ENCODE results near the gene NOXA1. TPM values are rescaled to one million over a fixed set of nuclear protein-coding genes. Genes with fewer than 3 reads are reported as not detected.

The NOXA1 gene
- total RNA-seq, 1 experiment from 2014 or later: 0.28 TPM

DNA sequence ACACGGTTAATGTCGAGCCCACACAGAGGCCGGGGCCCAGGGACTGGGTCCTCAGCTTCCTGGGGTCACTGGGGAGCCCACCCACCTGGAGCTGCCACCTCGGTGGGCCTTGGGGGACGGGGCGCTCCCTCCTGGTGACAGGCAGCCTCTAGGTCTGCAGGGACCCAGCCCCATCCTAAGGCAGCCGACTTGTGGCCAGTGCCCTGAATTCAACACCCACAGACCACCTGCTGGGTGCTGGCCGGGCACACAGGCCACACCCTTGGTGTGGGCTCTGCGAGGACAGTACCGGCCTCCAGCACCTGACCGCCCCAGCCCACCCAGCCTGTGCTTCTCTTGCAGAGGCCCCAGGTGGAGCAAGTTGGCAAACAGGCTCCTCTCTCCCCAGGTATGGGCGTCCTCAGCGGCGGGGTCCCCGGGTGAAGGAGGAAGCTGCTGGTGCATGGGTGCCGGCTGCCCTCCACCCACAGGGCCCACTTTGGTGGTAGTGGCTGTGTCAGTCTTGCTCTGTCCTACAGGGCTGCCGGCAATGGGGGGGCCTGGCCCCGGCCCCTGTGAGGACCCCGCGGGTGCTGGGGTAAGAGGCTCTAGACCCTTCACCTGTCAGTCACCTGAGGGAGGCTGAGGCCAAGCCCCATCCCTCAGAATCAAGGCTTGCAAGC, 9.6 kb downstream of the NOXA1 start:
- CTCF ChIA-PET: interaction anchor here (0.7 kb wide), 1 partner anchor 208 kb away, joined by 7 read pairs; the partner anchor contains the start of gene CYSRT1
- Histone ChIP-seq H3K4me1 (ENCODE audit: insufficient read depth, low read length, poor library complexity, severe bottlenecking) (no peaks in the 10 kb centered on the region), H3K9me3 (ENCODE audit: low read depth, low read length, poor library complexity, severe bottlenecking) (no peaks in the 10 kb centered on the region), H3K36me3 (ENCODE audit: insufficient read depth, low read length, poor library complexity, severe bottlenecking) (no peaks in the 10 kb centered on the region), H3K4me3 (ENCODE audit: low read depth, low read length, poor library complexity, severe bottlenecking) (no peak overlapping the region), H3K27me3 (replicated peaks; ENCODE audit: insufficient read depth, low read depth, low read length, poor library complexity) (no peaks in the 10 kb centered on the region), H3K27ac (ENCODE audit: low read depth, low read length, poor library complexity, severe bottlenecking) (no peak overlapping the region)
- no TSS peak for BruUV-seq (replicated peaks)
- POLR2A ChIA-PET (ENCODE audit: low non-redundant PET): no interaction called here
- TF ChIP-seq EZH2 (IDR thresholded peaks at IDR 0.05; ENCODE audit: borderline replicate concordance, low read depth, low read length, poor library complexity, severe bottlenecking): no peak
- TF ChIP-seq, protein P1, sequence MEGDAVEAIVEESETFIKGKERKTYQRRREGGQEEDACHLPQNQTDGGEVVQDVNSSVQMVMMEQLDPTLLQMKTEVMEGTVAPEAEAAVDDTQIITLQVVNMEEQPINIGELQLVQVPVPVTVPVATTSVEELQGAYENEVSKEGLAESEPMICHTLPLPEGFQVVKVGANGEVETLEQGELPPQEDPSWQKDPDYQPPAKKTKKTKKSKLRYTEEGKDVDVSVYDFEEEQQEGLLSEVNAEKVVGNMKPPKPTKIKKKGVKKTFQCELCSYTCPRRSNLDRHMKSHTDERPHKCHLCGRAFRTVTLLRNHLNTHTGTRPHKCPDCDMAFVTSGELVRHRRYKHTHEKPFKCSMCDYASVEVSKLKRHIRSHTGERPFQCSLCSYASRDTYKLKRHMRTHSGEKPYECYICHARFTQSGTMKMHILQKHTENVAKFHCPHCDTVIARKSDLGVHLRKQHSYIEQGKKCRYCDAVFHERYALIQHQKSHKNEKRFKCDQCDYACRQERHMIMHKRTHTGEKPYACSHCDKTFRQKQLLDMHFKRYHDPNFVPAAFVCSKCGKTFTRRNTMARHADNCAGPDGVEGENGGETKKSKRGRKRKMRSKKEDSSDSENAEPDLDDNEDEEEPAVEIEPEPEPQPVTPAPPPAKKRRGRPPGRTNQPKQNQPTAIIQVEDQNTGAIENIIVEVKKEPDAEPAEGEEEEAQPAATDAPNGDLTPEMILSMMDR (conservative IDR thresholded peaks at IDR 0.05; ENCODE audit: low read depth, low read length): no peak
- intact Hi-C loops (cut with micrococcal nuclease; ENCODE audit: unreplicated experiment): no loop called here
- no peak for DNase-seq (ENCODE audit: low spot score)

DNA sequence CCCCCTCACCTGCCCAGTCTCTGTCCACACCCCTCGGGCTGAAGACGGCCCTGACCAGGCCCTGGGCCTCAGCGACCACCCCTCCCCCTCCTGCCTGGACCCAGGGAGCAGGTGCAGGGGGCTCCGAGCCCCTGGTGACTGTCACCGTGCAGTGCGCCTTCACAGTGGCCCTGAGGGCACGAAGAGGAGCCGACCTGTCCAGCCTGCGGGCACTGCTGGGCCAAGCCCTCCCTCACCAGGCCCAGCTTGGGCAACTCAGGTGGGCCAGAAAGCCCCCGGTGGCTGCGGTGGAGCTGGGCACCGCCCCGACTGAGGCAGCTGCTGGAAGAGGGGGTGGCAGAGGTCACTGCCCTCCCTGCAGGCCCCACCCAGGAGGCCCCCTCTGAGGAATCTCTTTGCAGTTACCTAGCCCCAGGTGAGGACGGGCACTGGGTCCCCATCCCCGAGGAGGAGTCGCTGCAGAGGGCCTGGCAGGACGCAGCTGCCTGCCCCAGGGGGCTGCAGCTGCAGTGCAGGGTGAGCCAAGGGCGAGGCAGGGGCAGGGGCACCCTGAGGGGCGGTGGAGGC, 10.2 kb downstream of the NOXA1 start:
- Histone ChIP-seq H3K9me3 (ENCODE audit: low read depth, low read length, poor library complexity, severe bottlenecking) (no peaks in the 10 kb centered on the region), H3K4me3 (ENCODE audit: low read depth, low read length, poor library complexity, severe bottlenecking) (no peak overlapping the region), H3K4me1 (ENCODE audit: insufficient read depth, low read length, poor library complexity, severe bottlenecking) (no peaks in the 10 kb centered on the region), H3K36me3 (ENCODE audit: insufficient read depth, low read length, poor library complexity, severe bottlenecking) (no peaks in the 10 kb centered on the region), H3K27ac (ENCODE audit: low read depth, low read length, poor library complexity, severe bottlenecking) (no peak overlapping the region), H3K27me3 (replicated peaks; ENCODE audit: insufficient read depth, low read depth, low read length, poor library complexity) (no peaks in the 10 kb centered on the region)
- TF ChIP-seq, protein P1 (conservative IDR thresholded peaks at IDR 0.05; ENCODE audit: low read depth, low read length): no peak
- no peak for TF ChIP-seq EZH2 (IDR thresholded peaks at IDR 0.05; ENCODE audit: borderline replicate concordance, low read depth, low read length, poor library complexity, severe bottlenecking)
- intact Hi-C loops (cut with micrococcal nuclease; ENCODE audit: unreplicated experiment): no loop called here
- ChIA-PET CTCF (no interaction called here), POLR2A (ENCODE audit: low non-redundant PET) (no interaction called here)
- DNase-seq (ENCODE audit: low spot score): no peak
- BruUV-seq (replicated peaks): no TSS peak

DNA sequence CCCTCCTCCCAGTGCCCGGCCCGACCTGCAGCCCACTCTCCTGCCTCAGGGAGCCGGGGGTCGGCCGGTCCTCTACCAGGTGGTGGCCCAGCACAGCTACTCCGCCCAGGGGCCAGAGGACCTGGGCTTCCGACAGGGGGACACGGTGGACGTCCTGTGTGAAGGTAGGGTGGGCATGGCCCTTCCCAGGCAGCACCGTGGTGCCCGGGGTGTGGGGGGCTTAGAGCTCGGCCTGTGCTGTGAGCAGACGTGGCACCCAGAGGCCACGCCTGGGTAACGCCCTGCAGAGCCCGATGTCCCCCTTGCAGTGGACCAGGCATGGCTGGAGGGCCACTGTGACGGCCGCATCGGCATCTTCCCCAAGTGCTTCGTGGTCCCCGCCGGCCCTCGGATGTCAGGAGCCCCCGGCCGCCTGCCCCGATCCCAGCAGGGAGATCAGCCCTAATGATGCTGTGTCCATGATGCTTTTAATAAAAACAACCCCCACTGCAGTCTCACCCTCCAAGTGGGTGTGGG, 10.8 kb downstream of the NOXA1 start:
- intact Hi-C loops (cut with micrococcal nuclease; ENCODE audit: unreplicated experiment): no loop called here
- ChIA-PET CTCF (no interaction called here), POLR2A (ENCODE audit: low non-redundant PET) (no interaction called here)
- Histone ChIP-seq H3K9me3 (ENCODE audit: low read depth, low read length, poor library complexity, severe bottlenecking) (no peaks in the 10 kb centered on the region), H3K27ac (ENCODE audit: low read depth, low read length, poor library complexity, severe bottlenecking) (no peak overlapping the region), H3K4me3 (ENCODE audit: low read depth, low read length, poor library complexity, severe bottlenecking) (no peak overlapping the region), H3K4me1 (ENCODE audit: insufficient read depth, low read length, poor library complexity, severe bottlenecking) (no peaks in the 10 kb centered on the region), H3K36me3 (ENCODE audit: insufficient read depth, low read length, poor library complexity, severe bottlenecking) (no peaks in the 10 kb centered on the region), H3K27me3 (replicated peaks; ENCODE audit: insufficient read depth, low read depth, low read length, poor library complexity) (no peaks in the 10 kb centered on the region)
- no peak for DNase-seq (ENCODE audit: low spot score)
- TF ChIP-seq EZH2 (IDR thresholded peaks at IDR 0.05; ENCODE audit: borderline replicate concordance, low read depth, low read length, poor library complexity, severe bottlenecking): no peak
- TF ChIP-seq, protein P1 (conservative IDR thresholded peaks at IDR 0.05; ENCODE audit: low read depth, low read length): no peak
- no TSS peak for BruUV-seq (replicated peaks)
